ENCODE measurements around the gene FYB2. TPM values are rescaled to one million over a fixed set of nuclear protein-coding genes. Genes with fewer than 3 reads are reported as not detected.

FYB2 gene
- total RNA-seq, 1 donor from 2014 or later = not detected

GRCh38 chr1:56688522-56689026 is 130.6 kb downstream of the FYB2 start:
- no peak for TF ChIP-seq CTCF (conservative IDR thresholded peaks at IDR 0.05; ENCODE audit: low read depth, low read length)
- H3K4me3 ChIP-seq (ENCODE audit: low read depth, low read length) = no peak overlapping the region

GRCh38 chr1:56686169-56686568 is 133.0 kb downstream of the FYB2 start:
- H3K4me3 ChIP-seq (ENCODE audit: low read depth, low read length) = no peak overlapping the region
- DNase-seq (ENCODE audit: low read depth) = no peak
- no peak for TF ChIP-seq CTCF (conservative IDR thresholded peaks at IDR 0.05; ENCODE audit: low read depth, low read length)

More at GRCh38 chr1:56688522-56689026, 130.6 kb downstream of the FYB2 start:
- peak; percentile 87 for DNase-seq (ENCODE audit: low read depth)

GRCh38 chr1:56683569-56683968 is 135.6 kb downstream of the FYB2 start:
- no peak overlapping the region for H3K4me3 ChIP-seq (ENCODE audit: low read depth, low read length)
- TF ChIP-seq CTCF (conservative IDR thresholded peaks at IDR 0.05; ENCODE audit: low read depth, low read length) = no peak
- no peak for DNase-seq (ENCODE audit: low read depth)

- H3K4me3 ChIP-seq (ENCODE audit: low read depth, low read length) = no peak overlapping the region
- no peak for TF ChIP-seq CTCF (conservative IDR thresholded peaks at IDR 0.05; ENCODE audit: low read depth, low read length)
- peak; percentile 89 for DNase-seq (ENCODE audit: low read depth)
Measured at GRCh38 chr1:56676571-56677035, 142.6 kb downstream of the FYB2 start.

- DNase-seq (ENCODE audit: low read depth) = no peak
- TF ChIP-seq CTCF (conservative IDR thresholded peaks at IDR 0.05; ENCODE audit: low read depth, low read length) = no peak
- no peak overlapping the region for H3K4me3 ChIP-seq (ENCODE audit: low read depth, low read length)
Measured at GRCh38 chr1:56675763-56676162, 143.4 kb downstream of the FYB2 start.

- H3K4me3 ChIP-seq (ENCODE audit: low read depth, low read length) = no peak overlapping the region
- no peak for DNase-seq (ENCODE audit: low read depth)
- no peak for TF ChIP-seq CTCF (conservative IDR thresholded peaks at IDR 0.05; ENCODE audit: low read depth, low read length)
Measured at GRCh38 chr1:56672579-56672978, 146.6 kb downstream of the FYB2 start.

GRCh38 chr1:56671542-56671941 is 147.7 kb downstream of the FYB2 start:
- no peak for DNase-seq (ENCODE audit: low read depth)
- H3K4me3 ChIP-seq (ENCODE audit: low read depth, low read length) = no peak overlapping the region
- no peak for TF ChIP-seq CTCF (conservative IDR thresholded peaks at IDR 0.05; ENCODE audit: low read depth, low read length)

Measured in epithelial cell of proximal tubule (primary cell).